Upper lobe of left lung (tissue), 4 donors: ENCODE results near the gene PDE5A.

ENCODE experiments used
- EP300 ChIP-seq, 4 donors: sonication (generic); formaldehyde crosslinking; IDR thresholded peaks; one replicate each; pipeline ENCODE4 v1.5.1; 2017; ENCODE audit warnings: antibody characterized with exemption in 4 of 4, control low read depth in 2 of 4
- POLR2A ChIP-seq, 4 donors: fragments of 450-650 bp; IDR thresholded peaks; one replicate each; pipeline ENCODE4 v1.5.1; 2016 to 2017; ENCODE audit warnings: antibody characterized with exemption in 4 of 4, mild to moderate bottlenecking in 2 of 4
- POLR2AphosphoS5 ChIP-seq, 2 donors: sonication (generic); formaldehyde crosslinking; IDR thresholded peaks; one replicate each; pipeline ENCODE4 v1.5.1; 2017; ENCODE audit warnings: antibody characterized with exemption in 2 of 2
- TF ChIP-seq, protein P1 (sequence below), 6 experiments: fragments of 450-650 bp in 4 of 6; fragments of 200-600 bp in 2 of 6; sonication (generic) in 2 of 6; IDR thresholded peaks; one replicate each; pipeline ENCODE4 v1.5.1; 2016 to 2019; ENCODE audit warnings: antibody characterized with exemption in 6 of 6

DNA sequence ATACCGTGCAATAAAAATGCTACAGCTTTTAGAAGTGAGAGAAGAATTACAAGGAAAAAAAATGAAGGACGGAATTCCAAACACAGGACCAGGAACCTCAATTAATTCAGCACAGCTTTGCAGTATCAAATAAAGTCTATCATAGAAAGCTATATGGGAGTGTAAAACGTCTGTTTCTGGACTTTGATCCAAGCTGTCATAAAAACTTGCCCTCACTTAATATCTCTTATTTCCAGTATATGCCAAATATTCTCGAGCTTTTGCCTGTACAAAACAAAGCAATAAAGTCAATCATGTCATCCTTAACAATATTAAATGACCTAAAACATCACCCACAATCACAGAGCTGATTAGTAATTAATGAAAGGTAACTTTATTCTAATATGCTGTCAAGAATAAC lies 4.2 kb downstream of the PDE5A start:
- no peak for TF ChIP-seq POLR2AphosphoS5 (IDR thresholded peaks at IDR 0.05)
- TF ChIP-seq, protein P1, sequence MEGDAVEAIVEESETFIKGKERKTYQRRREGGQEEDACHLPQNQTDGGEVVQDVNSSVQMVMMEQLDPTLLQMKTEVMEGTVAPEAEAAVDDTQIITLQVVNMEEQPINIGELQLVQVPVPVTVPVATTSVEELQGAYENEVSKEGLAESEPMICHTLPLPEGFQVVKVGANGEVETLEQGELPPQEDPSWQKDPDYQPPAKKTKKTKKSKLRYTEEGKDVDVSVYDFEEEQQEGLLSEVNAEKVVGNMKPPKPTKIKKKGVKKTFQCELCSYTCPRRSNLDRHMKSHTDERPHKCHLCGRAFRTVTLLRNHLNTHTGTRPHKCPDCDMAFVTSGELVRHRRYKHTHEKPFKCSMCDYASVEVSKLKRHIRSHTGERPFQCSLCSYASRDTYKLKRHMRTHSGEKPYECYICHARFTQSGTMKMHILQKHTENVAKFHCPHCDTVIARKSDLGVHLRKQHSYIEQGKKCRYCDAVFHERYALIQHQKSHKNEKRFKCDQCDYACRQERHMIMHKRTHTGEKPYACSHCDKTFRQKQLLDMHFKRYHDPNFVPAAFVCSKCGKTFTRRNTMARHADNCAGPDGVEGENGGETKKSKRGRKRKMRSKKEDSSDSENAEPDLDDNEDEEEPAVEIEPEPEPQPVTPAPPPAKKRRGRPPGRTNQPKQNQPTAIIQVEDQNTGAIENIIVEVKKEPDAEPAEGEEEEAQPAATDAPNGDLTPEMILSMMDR (IDR thresholded peaks at IDR 0.05), result no peak
- TF ChIP-seq POLR2A (IDR thresholded peaks at IDR 0.05), result no peak
- TF ChIP-seq EP300 (IDR thresholded peaks at IDR 0.05), result no peak
